Cardiac muscle cell (in vitro differentiated cells and primary cell): ENCODE results near the gene FLAD1. TPM values are rescaled to one million over a fixed set of nuclear protein-coding genes. Genes with fewer than 3 reads are reported as not detected.
A peak's percentile ranks its signal among the peaks of the same experiment; 100 is the strongest.

Experiments used
- DNase-seq, 2 donors: peaks; one replicate each; pipeline versions ENCODE4 v3.0.0 to v3.0.0-alpha.2; 2010 to 2017; ENCODE audit warnings: low read depth in 1 of 2, low spot score in 1 of 2
- H3K27ac ChIP-seq: fragments of 200-600 bp; sonication (generic); 2 replicates; pipeline ENCODE4 v1.5.1; 2016
- H3K27me3 ChIP-seq: fragments of 200-600 bp; sonication (generic); 2 replicates; pipeline ENCODE4 v1.6.0; 2016; ENCODE audit warnings: control low read depth
- H3K36me3 ChIP-seq: fragments of 200-600 bp; sonication (generic); 2 replicates; pipeline ENCODE4 v1.5.1; 2016; ENCODE audit warnings: control low read depth
- H3K4me1 ChIP-seq: fragments of 200-600 bp; sonication (generic); 2 replicates; pipeline ENCODE4 v1.8.1; 2017; ENCODE audit warnings: low read depth, mild to moderate bottlenecking, mixed run types
- H3K4me3 ChIP-seq: fragments of 200-600 bp; sonication (generic); 2 replicates; pipeline ENCODE4 v1.5.1; 2016; ENCODE audit warnings: mild to moderate bottlenecking
- H3K9me3 ChIP-seq: fragments of 200-600 bp; sonication (generic); 2 replicates; pipeline ENCODE4 v1.5.1; 2017; ENCODE audit warnings: low read depth, mild to moderate bottlenecking, control low read depth
- CTCF ChIP-seq: IDR thresholded peaks from 2 replicates; pipeline ENCODE4 v1.5.1; 2012; ENCODE audit warnings: low read depth, mild to moderate bottlenecking, low read length
- polyA plus RNA-seq: library from polyadenylated mRNA; unstranded; fragments of >200 nt; fragmentation: Nextera tagmentation; extraction: Ambion mirVana; gene quantifications from 2 replicates; pipeline ENCODE4 v1.2.1, GENCODE V29; 2016
- total RNA-seq: library from RNA; depleted of rRNA; stranded (reverse); fragments of >200 nt; gene quantifications from 2 replicates; pipeline ENCODE4 v1.2.3, GENCODE V29; 2016

The FLAD1 gene
- total and polyA plus RNA-seq, 2 experiments from 2014 or later, result 34.3 to 60.8 TPM

- peak overlapping the region; percentile 98 for H3K27ac ChIP-seq
- no peak for DNase-seq
- H3K4me3 ChIP-seq, result no peak overlapping the region
- TF ChIP-seq CTCF, result no peak
- peaks cover 11% of the 10 kb centered on the region for H3K36me3 ChIP-seq
- H3K4me1 ChIP-seq, result peaks cover 38% of the 10 kb centered on the region
- no peaks in the 10 kb centered on the region for H3K27me3 ChIP-seq
- no peaks in the 10 kb centered on the region for H3K9me3 ChIP-seq
Measured at GRCh38 chr1:154971341-154971998, 11.7 kb upstream of the FLAD1 start.

GRCh38 chr1:154972213-154972516, 11.0 kb upstream of the FLAD1 start:
- Histone ChIP-seq H3K4me1 (peaks cover 39% of the 10 kb centered on the region), H3K27me3 (no peaks in the 10 kb centered on the region), H3K9me3 (no peaks in the 10 kb centered on the region), H3K36me3 (peaks cover 4% of the 10 kb centered on the region), H3K4me3 (no peak overlapping the region), H3K27ac (peak overlapping the region; percentile 98)
- TF ChIP-seq CTCF, result no peak
- DNase-seq, result no peak

- peak; percentile 86 to 98 for DNase-seq
- peak overlapping the region; percentile 48 for H3K4me3 ChIP-seq
- no peak for TF ChIP-seq CTCF
- H3K36me3 ChIP-seq, result no peaks in the 10 kb centered on the region
- peak overlapping the region; percentile 98 for H3K27ac ChIP-seq
- no peaks in the 10 kb centered on the region for H3K27me3 ChIP-seq
- peaks cover 39% of the 10 kb centered on the region for H3K4me1 ChIP-seq
- H3K9me3 ChIP-seq, result no peaks in the 10 kb centered on the region
Measured at GRCh38 chr1:154972517-154973343, 10.4 kb upstream of the FLAD1 start.

GRCh38 chr1:154973344-154974101, 9.6 kb upstream of the FLAD1 start:
- peaks cover 39% of the 10 kb centered on the region for H3K4me1 ChIP-seq

More at GRCh38 chr1:154973344-154974101, 9.6 kb upstream of the FLAD1 start:
- no peaks in the 10 kb centered on the region for H3K36me3 ChIP-seq
- no peaks in the 10 kb centered on the region for H3K9me3 ChIP-seq
- no peaks in the 10 kb centered on the region for H3K27me3 ChIP-seq
- peak overlapping the region; percentile 48 for H3K4me3 ChIP-seq
- DNase-seq, result peak; percentile 96 to 99
- H3K27ac ChIP-seq, result peak overlapping the region; percentile 98
- TF ChIP-seq CTCF, result no peak
